Measurements from ENCODE around the gene SAC3D1.

DNA sequence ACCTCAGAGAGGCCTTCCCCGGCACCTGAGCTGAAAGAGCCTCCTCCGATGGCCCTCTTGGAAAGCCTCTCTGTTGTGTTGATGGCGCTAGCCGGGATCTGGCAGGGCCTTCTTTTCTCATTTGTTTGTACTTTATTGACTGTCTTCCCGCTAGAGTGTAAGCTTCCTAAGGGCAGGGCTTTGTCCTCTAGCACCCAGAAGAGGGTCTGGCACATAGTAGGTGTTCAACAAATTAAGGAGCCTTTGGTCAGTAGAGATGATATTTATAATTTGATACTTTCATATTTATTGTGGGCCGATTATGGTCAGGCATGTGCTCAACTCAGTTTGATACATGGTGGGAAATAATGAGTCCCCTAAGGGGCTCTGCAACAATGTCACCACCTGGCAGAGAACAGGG lies 23.1 kb upstream of the SAC3D1 start:
- TF ChIP-seq, protein P1, sequence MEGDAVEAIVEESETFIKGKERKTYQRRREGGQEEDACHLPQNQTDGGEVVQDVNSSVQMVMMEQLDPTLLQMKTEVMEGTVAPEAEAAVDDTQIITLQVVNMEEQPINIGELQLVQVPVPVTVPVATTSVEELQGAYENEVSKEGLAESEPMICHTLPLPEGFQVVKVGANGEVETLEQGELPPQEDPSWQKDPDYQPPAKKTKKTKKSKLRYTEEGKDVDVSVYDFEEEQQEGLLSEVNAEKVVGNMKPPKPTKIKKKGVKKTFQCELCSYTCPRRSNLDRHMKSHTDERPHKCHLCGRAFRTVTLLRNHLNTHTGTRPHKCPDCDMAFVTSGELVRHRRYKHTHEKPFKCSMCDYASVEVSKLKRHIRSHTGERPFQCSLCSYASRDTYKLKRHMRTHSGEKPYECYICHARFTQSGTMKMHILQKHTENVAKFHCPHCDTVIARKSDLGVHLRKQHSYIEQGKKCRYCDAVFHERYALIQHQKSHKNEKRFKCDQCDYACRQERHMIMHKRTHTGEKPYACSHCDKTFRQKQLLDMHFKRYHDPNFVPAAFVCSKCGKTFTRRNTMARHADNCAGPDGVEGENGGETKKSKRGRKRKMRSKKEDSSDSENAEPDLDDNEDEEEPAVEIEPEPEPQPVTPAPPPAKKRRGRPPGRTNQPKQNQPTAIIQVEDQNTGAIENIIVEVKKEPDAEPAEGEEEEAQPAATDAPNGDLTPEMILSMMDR (IDR thresholded peaks at IDR 0.05): no peak
- no peak for TF ChIP-seq POLR2A (IDR thresholded peaks at IDR 0.05)
